HG03159 (cell line): ENCODE measurements around the gene DNAJA2.
"Not testable (repeated sequence)": the region's sequence is repeated elsewhere in the genome, so short reads cannot be mapped to it uniquely, and the experiment has no call there.

ENCODE experiments used
- ATAC-seq: cut with Tn5 transposase; IDR thresholded peaks from one replicate; pipeline ENCODE4 v1.9.1; 2021; ENCODE audit warnings: mild to moderate bottlenecking, moderate library complexity; ENCODE audit not compliant: unreplicated experiment

Gene DNAJA2

GRCh38 chr16:46975908-46976470, 2.5 kb upstream of the DNAJA2 start:
- ATAC-seq: no peak

GRCh38 chr16:46975165-46975564, 1.7 kb upstream of the DNAJA2 start:
- no peak for ATAC-seq

- peak; percentile 30 for ATAC-seq
Measured at GRCh38 chr16:46974352-46974751, 878 bp upstream of the DNAJA2 start.

GRCh38 chr16:46973996-46974324, 486 bp upstream of the DNAJA2 start:
- ATAC-seq: no peak

GRCh38 chr16:46972429-46973206, 856 bp downstream of the DNAJA2 start:
- ATAC-seq: peak; percentile 50

GRCh38 chr16:46971271-46971670, 2.2 kb downstream of the DNAJA2 start:
- ATAC-seq: no peak

- no peak for ATAC-seq
Measured at GRCh38 chr16:46970089-46970488, 3.4 kb downstream of the DNAJA2 start.

- no peak for ATAC-seq
Measured at GRCh38 chr16:46968063-46968435, 5.4 kb downstream of the DNAJA2 start.

- ATAC-seq: no peak
Measured at GRCh38 chr16:46962629-46963028, 10.8 kb downstream of the DNAJA2 start.

- ATAC-seq: no peak
Measured at GRCh38 chr16:46961373-46962353, 11.8 kb downstream of the DNAJA2 start.

GRCh38 chr16:46954562-46954961, 18.9 kb downstream of the DNAJA2 start:
- no peak for ATAC-seq

- no peak for ATAC-seq
Measured at GRCh38 chr16:46950009-46950408, 23.5 kb downstream of the DNAJA2 start.

GRCh38 chr16:46949241-46949892, 24.1 kb downstream of the DNAJA2 start:
- ATAC-seq: no peak

- ATAC-seq: no peak
Measured at GRCh38 chr16:46948548-46949166, 24.8 kb downstream of the DNAJA2 start.

GRCh38 chr16:46947900-46948547, 25.4 kb downstream of the DNAJA2 start:
- peak; percentile 82 for ATAC-seq

GRCh38 chr16:46944713-46945112, 28.8 kb downstream of the DNAJA2 start:
- ATAC-seq: not testable (repeated sequence)

GRCh38 chr16:46937536-46937935, 35.9 kb downstream of the DNAJA2 start:
- ATAC-seq: no peak

GRCh38 chr16:46932802-46933201, 40.7 kb downstream of the DNAJA2 start:
- no peak for ATAC-seq

GRCh38 chr16:46930861-46931260, 42.6 kb downstream of the DNAJA2 start:
- ATAC-seq: no peak
